K562 (cell line): ENCODE results near the gene MBD5. TPM values are rescaled to one million over a fixed set of nuclear protein-coding genes. Genes with fewer than 3 reads are reported as not detected.

Source experiments
- COPS2 ChIP-seq: fragments of 450-650 bp; conservative IDR thresholded peaks from 2 replicates; pipeline ENCODE4 v1.6.1; 2016; ENCODE audit warnings: mild to moderate bottlenecking, moderate library complexity
- RAD21 ChIP-seq, 2 experiments: fragments of 250-450 bp in 1 of 2; fragments of 450-650 bp in 1 of 2; sonication (Bioruptor Pico) in 1 of 2; formaldehyde crosslinking in 1 of 2; IDR thresholded peaks in 1 of 2; conservative IDR thresholded peaks in 1 of 2; 2 replicates each; pipeline versions ENCODE4 v1.4.0 to v1.8.0; 2020 to 2022; ENCODE audit warnings: mild to moderate bottlenecking in 2 of 2, moderate library complexity in 1 of 2
- RHOXF2B ChIP-seq: fragments of 250-450 bp; sonication (Bioruptor Pico); conservative IDR thresholded peaks from 2 replicates; pipeline ENCODE4 v1.5.1; 2021
- ZZZ3 ChIP-seq: fragments of 450-650 bp; IDR thresholded peaks from 2 replicates; pipeline ENCODE4 v1.6.1; 2016; ENCODE audit warnings: antibody characterized with exemption, mild to moderate bottlenecking, moderate library complexity
- polyA plus RNA-seq, 8 experiments: library from polyadenylated mRNA; depleted of rRNA in 4 of 8; stranded (reverse) in 5 of 8; unstranded in 3 of 8; fragments of >200 nt; fragmentation: Nextera tagmentation in 2 of 8; fragmentation: Illumina TruSeq in 1 of 8; extraction: Ambion mirVana in 2 of 8; extraction: Trizol in 1 of 8; gene quantifications; 2 replicates each; pipeline versions ENCODE4 v1.2.1 to v1.2.3, GENCODE V29; 2011 to 2014; ENCODE audit warnings: inconsistent platforms in 1 of 8, missing spikeins in 1 of 8
- total RNA-seq, 7 experiments: library from RNA; depleted of rRNA in 6 of 7; stranded (reverse); fragments of >200 nt in 6 of 7; fragmentation: Illumina TruSeq in 2 of 7; extraction: Trizol in 2 of 7; gene quantifications; 2 replicates each; pipeline versions ENCODE4 v1.2.1 to v1.2.3, GENCODE V29; 2011 to 2021; ENCODE audit warnings: low replicate concordance in 1 of 7
- TF ChIP-seq, protein P1 (sequence below): fragments of 450-650 bp; IDR thresholded peaks from 2 replicates; pipeline ENCODE4 v1.6.1; 2016; ENCODE audit warnings: low read depth
- TF ChIP-seq, protein P2 (sequence below): fragments of 250-450 bp; sonication (Bioruptor Pico); IDR thresholded peaks from 2 replicates; pipeline ENCODE4 v1.4.0; 2020
- TF ChIP-seq, protein P3 (sequence below): fragments of 450-650 bp; formaldehyde crosslinking; IDR thresholded peaks from 2 replicates; pipeline ENCODE4 v1.4.0; 2020; ENCODE audit warnings: mild to moderate bottlenecking

Gene MBD5
- total and polyA plus RNA-seq, 9 of the 15 experiments (the other 6 are each of a cell fraction or from before 2014, with no cell fraction given) = 3.4 to 14.5 (median 9.0) TPM

DNA sequence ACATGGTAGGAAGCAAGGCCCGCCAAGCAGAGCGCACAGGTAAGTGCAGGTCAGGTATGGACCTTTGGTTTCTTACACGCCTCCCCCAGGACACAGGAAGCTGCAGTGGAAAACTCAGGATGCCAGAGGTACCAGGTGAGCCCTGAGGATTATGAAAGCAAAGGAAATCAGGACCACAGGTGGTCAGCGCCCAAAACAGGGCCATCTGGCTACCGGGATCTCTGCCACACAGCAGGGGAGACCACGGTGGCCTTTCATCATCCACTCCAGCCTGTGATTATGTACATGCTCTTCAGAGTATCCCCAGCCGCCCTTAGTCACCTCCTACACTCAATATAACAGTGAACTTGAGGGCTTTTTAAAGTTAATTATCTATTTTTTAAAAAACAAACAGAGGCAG is 498.1 kb downstream of the MBD5 start (continued):
- TF ChIP-seq, protein P1, sequence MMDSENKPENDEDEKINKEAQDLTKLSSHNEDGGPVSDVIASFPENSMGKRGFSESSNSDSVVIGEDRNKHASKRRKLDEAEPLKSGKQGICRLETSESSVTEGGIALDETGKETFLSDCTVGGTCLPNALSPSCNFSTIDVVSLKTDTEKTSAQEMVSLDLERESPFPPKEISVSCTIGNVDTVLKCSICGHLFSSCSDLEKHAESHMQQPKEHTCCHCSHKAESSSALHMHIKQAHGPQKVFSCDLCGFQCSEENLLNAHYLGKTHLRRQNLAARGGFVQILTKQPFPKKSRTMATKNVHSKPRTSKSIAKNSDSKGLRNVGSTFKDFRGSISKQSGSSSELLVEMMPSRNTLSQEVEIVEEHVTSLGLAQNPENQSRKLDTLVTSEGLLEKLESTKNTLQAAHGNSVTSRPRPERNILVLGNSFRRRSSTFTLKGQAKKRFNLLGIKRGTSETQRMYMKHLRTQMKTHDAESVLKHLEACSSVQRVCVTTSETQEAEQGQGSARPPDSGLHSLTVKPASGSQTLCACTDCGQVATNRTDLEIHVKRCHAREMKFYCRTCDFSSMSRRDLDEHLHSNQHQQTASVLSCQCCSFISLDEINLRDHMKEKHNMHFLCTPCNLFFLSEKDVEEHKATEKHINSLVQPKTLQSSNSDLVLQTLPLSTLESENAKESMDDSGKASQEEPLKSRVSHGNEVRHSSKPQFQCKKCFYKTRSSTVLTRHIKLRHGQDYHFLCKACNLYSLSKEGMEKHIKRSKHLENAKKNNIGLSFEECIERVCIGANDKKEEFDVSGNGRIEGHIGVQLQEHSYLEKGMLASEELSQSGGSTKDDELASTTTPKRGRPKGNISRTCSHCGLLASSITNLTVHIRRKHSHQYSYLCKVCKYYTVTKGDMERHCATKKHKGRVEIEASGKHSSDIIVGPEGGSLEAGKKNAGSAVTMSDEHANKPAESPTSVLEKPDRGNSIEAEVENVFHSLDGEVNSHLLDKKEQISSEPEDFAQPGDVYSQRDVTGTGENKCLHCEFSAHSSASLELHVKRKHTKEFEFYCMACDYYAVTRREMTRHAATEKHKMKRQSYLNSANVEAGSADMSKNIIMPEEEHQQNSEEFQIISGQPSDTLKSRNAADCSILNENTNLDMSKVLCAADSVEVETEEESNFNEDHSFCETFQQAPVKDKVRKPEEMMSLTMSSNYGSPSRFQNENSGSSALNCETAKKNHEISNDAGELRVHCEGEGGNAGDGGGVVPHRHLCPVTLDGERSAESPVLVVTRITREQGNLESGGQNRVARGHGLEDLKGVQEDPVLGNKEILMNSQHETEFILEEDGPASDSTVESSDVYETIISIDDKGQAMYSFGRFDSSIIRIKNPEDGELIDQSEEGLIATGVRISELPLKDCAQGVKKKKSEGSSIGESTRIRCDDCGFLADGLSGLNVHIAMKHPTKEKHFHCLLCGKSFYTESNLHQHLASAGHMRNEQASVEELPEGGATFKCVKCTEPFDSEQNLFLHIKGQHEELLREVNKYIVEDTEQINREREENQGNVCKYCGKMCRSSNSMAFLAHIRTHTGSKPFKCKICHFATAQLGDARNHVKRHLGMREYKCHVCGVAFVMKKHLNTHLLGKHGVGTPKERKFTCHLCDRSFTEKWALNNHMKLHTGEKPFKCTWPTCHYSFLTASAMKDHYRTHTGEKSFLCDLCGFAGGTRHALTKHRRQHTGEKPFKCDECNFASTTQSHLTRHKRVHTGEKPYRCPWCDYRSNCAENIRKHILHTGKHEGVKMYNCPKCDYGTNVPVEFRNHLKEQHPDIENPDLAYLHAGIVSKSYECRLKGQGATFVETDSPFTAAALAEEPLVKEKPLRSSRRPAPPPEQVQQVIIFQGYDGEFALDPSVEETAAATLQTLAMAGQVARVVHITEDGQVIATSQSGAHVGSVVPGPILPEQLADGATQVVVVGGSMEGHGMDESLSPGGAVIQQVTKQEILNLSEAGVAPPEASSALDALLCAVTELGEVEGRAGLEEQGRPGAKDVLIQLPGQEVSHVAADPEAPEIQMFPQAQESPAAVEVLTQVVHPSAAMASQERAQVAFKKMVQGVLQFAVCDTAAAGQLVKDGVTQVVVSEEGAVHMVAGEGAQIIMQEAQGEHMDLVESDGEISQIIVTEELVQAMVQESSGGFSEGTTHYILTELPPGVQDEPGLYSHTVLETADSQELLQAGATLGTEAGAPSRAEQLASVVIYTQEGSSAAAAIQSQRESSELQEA = no peak
- no peak for TF ChIP-seq RAD21 (CRISPR knock-in tag; conservative IDR thresholded peaks at IDR 0.05 in 1 of 2, IDR thresholded peaks at IDR 0.05 in 1 of 2)
- no peak for TF ChIP-seq COPS2
- TF ChIP-seq, protein P2, sequence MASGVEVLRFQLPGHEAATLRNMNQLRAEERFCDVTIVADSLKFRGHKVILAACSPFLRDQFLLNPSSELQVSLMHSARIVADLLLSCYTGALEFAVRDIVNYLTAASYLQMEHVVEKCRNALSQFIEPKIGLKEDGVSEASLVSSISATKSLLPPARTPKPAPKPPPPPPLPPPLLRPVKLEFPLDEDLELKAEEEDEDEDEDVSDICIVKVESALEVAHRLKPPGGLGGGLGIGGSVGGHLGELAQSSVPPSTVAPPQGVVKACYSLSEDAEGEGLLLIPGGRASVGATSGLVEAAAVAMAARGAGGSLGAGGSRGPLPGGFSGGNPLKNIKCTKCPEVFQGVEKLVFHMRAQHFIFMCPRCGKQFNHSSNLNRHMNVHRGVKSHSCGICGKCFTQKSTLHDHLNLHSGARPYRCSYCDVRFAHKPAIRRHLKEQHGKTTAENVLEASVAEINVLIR (CRISPR knock-in tag) = no peak
- TF ChIP-seq ZZZ3 = no peak
- TF ChIP-seq RHOXF2B (CRISPR knock-in tag) = no peak
- TF ChIP-seq, protein P3, sequence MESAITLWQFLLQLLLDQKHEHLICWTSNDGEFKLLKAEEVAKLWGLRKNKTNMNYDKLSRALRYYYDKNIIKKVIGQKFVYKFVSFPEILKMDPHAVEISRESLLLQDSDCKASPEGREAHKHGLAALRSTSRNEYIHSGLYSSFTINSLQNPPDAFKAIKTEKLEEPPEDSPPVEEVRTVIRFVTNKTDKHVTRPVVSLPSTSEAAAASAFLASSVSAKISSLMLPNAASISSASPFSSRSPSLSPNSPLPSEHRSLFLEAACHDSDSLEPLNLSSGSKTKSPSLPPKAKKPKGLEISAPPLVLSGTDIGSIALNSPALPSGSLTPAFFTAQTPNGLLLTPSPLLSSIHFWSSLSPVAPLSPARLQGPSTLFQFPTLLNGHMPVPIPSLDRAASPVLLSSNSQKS (CRISPR knock-in tag) = no peak
